NCI-H2029 (cell line): ENCODE results near the gene CDC7.
"Not testable (repeated sequence)": the region's sequence is repeated elsewhere in the genome, so short reads cannot be mapped to it uniquely, and the experiment has no call there.

Experiments used
- DNase-seq: peaks from one replicate; lab custom pipeline; 2025; lab: John Stamatoyannopoulos, UW

Gene CDC7

GRCh38 chr1:91500756-91501522 lies at the start of gene CDC7:
Gene CDC7 (plus strand): TSS chr1:91500851. CDS start chr1:91501717, 866 bp downstream.
- peak; percentile 94 for DNase-seq

DNA sequence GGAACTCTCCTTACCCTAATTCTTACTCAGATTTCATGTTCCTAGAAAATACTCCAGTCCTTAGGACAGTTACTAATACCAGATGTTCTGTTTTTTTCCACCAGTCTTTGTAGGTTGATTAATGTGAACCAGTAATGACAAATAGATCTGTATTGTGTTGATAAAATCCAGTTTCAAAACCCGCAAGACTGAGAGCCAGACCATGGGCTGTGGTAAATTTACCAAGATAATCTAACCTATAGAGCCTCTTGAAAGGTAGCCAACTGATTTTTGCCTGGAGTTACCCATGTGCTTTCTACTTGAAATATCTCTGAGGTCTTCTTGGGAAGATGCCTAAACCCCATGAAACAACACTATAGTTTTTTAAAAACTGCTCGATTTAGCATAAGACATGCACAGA lies 46.5 kb upstream of the CDC7 start:
- no peak for DNase-seq

DNA sequence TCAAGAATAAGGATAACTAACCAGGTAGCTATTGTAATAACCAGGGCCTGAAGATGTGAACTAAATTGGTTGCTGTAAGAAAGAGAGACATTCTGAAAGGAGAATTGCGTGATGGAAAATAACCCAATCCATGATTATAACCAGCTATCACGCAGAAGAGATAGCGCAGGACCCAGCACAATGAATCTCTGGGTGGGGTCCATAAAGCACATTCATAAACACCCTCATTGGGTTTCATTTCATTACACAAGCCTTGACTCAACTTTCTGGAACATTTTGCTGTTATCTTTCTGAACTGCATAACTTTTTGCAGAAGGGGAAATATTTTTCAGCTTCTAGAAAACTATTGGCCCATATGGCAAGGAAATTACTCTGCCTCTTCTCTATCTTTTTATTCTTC lies 45.3 kb upstream of the CDC7 start:
- DNase-seq, result no peak

DNA sequence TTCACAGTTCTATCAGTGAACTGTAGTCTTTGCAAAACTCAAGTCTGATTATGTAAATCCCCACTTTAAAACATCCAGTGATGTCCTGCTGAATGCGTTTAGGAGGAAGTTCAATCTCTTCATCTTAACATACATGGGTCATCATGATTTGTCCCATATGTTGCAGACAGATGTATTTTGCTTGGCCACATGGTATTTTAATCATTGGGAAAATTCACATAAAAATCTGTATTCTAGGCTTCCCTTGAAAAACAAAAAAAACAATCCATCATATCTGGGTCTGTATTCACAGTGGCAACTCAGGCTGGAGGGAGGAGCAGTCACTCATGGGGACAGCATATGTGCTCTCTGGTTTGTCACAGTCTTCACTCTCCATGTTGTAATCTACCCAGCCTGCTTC lies 44.8 kb upstream of the CDC7 start:
- DNase-seq, result no peak

DNA sequence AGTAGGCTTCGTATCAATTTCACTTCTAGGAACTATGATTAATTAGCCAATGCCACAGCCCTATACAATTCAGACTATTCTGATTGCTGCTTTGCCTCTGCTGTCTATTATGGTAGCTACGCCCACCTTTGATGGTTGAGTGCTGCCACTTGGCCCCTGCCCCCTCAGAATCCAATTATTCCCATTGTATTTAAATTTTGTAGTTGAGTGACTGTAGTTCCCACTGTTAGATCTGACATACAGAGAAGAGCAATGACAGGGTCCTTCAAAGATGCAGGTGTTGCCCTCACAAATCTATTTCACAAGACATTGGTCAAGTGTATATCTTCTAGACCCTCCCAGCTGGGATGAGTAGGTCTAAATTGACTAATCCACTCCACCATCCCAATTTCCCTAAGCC lies 35.3 kb upstream of the CDC7 start:
- not testable (repeated sequence) for DNase-seq

- DNase-seq, result no peak
Observed at GRCh38 chr1:91476533-91477217, 24.0 kb upstream of the CDC7 start.

DNA sequence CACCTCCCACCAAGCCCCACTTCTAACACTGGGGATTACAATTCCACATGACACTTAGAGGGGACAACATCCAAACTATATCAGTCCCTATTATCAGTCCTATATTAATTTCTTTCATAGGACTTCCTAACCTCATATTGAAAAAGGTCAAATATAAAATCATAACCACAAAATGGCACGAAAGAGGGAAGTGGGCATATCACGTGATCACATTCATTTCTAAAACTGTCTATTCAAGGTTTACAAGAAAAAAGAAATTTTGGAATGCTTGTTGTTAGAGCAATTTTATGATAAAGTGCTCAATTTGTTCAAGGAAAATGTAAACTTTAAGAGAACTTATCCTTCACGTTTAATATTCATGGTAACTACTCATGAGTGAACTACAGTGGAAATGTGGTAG lies 13.2 kb upstream of the CDC7 start:
- no peak for DNase-seq

DNA sequence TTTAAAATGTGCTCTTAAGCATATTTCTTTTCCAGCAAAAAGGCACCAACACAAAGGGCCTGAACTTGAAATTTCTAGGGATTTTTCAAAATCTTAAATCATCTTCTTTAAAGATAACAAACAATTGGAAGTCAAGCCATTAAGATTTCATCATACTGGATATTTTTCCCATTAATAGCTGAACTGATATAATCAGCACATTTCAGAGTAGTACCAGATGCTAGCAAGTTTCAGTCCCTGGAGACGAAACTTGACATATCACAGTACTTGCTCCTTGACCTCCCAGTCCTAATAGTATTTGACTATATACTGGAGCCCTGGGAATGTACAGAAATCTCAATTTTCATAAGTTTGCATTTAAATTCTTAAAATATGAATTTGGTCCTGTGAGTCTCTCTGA lies 10.2 kb upstream of the CDC7 start:
- no peak for DNase-seq

- DNase-seq, result no peak
Observed at GRCh38 chr1:91498035-91498434, 2.6 kb upstream of the CDC7 start.

GRCh38 chr1:91498498-91499245 lies 2.0 kb upstream of the CDC7 start:
- DNase-seq, result no peak

DNA sequence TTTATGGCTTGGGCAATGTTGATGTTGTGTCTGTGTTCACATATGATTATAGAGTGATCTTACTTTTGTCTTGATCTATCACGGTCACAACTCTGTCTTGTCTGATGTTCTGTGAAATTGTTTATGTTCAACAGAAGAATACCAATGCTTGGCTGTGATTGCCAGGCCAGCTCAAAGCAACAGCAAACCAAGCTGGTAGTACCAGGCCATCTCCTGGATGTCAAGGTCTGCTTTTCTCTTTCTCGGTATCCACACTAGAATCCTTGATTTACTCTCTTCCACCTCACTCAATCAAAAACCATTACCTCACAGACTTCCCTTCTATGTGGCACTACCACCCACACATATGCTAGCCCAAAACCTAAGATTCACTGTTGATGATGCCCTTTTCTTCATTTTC lies 1.3 kb upstream of the CDC7 start:
- DNase-seq, result no peak

DNA sequence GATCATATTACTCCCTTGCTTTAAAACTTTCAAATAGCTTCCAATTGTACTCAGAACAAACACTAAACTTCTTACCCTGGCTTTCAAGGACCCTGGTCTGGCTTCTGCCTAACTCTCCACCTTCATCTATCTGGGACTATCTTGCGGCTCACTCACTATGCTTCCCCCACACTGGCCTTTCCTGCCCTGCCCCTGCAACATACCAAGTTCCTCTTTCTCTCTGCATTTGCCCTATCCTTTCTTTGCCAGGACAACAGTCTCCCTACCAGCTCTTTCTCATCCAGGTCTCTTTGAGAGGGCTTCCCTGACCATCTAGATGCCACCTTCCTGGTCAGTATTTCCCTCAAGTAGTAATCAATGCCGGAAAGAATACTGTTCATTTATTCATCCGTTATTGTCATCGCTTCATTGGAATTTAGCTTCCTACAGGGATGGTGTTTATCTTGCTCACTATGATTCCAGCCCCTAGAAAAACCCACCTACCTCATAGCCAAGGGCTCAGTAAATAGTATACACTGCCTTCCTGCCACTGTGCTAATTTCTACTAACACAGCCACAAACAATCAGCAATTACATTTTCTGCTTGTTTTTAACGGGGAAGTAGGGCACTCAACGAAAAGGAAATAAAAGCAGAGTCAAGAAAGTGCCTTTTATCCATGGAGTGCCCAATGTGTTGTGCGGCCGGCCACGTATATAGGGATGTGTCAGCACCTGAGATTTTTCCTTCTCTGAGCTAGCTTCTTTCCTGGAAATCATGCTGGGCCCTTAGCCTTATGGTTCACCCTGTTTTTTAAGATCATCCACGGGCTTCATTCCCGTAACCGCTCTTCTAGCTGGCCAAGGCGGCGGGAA lies 521 bp upstream of the CDC7 start:
- DNase-seq, result no peak

GRCh38 chr1:91501523-91501851 lies 836 bp downstream of the CDC7 start:
- DNase-seq, result peak; percentile 72

DNA sequence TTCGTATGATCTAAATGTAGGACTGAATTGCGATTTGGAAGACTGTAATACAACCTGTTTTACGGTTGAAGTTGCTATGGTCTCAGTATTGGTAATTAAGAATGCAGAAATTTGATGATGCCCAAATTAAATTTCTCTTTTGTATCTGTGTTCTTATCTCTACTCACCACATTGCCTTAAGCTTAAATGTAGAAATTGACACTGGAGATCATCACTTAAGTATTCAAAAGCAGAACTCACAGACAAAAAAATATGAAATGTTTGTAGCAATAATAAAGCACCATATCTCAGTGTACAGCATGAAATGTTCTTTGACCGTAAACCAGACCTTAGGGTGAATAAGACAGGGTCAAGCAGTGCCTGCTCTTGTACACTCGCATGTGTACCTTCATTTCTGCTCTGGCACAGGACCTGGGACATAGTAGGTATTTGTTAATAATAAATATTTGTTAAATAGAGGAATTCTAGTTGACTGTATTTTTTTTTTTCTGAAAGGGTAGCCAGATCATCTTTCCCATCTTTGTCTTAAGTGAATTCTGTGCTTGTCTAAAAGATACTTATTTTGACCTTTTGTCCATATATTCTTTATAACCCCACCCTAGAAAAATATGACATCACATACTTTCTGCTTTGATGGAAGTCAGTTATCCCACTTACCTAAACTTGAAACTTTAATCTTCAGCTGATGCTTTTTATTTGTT lies 1.5 kb downstream of the CDC7 start:
- no peak for DNase-seq

GRCh38 chr1:91502672-91503184 lies 2.1 kb downstream of the CDC7 start:
- peak; percentile 8 for DNase-seq

GRCh38 chr1:91503332-91503900 lies 2.8 kb downstream of the CDC7 start:
- DNase-seq, result no peak

DNA sequence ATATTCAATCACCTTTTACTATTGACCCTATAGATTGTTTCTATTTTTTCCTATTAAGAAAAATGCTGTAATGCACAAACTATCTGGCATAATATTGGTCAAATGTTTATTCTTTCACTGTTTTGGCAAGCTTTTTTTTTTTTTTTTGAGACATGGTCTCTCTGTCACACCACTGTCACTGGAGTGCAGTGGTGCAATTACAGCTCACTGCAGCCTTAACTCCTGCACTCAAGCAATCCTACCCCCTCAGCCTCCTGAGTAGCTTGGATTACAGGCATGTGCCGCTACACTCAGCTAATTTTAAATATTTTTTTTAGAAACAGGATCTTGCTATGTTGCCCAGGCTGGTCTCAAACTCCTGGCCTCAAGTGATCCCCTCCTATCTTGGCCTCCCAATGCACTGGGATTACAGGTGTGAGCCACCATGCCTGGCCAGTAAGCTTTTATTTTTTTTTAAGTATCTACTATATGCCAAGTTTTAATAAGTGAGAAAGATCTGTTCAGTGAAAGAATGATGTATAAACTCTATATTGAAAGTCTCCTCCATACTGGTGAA lies 3.4 kb downstream of the CDC7 start:
- DNase-seq, result no peak

DNA sequence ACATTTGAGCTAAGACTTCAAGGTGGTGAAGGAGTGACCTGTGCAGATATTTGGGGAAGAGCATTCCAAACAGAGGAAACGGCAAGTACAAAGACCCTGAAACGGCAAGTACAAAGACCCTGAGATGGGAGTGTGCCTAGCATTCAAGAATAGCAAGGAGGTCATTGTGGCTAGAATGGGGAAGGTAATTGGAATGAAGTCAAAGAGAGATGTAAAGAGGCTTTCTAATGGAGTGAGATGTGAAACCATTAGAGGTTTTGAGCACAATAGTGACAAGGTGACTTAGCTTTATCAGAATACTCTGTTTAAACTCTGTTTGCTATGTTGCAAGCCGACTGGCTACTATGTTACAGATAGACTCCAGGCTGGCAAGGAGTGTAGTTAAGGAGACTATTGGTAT lies 4.4 kb downstream of the CDC7 start:
- DNase-seq, result no peak

- no peak for DNase-seq
Observed at GRCh38 chr1:91506071-91506470, 5.4 kb downstream of the CDC7 start.

DNA sequence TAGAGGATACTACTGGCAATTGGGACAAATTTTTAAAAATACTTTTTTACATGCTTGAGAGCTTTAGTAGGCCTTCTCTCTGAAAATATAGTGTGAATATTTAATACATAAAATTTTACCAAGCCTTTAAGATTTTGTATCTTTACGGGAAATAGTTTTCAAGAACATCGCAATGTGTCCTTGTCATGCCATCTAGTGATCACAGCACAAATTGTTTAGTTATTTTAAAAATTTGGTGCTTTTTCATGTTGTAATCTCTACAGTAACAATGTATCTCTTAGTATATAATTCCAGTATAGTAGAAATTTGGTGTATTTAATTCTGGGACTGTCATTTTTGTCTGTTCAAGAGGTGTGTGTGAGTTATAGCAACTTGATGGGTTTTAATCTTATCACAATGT lies 6.7 kb downstream of the CDC7 start:
- no peak for DNase-seq

DNA sequence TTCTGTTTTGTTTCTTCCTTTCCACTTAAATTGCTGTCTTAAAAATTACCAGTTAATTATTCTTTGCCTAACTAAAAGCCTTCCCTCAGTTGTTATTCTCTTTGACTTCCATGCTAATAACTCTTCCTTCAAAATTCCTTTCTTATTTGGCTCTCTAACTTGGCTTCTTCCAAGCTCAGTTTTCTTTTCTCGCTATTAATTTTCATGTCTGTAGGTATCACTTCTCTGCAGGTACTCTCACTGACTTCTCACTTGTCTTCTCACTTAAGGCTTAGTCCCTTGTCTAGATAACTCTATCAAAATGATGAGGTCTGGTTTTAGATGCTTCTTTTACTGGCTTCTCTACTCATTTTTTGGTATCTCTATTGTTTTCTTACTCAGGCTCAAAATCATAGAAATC lies 10.1 kb downstream of the CDC7 start:
- DNase-seq, result no peak
